ENCODE measurements around the gene TPPP2. TPM values are rescaled to one million over a fixed set of nuclear protein-coding genes. Genes with fewer than 3 reads are reported as not detected.

Gene TPPP2
- total and polyA plus RNA-seq, 2 of the 4 experiments (the other 2 are of a cell fraction): not detected

DNA sequence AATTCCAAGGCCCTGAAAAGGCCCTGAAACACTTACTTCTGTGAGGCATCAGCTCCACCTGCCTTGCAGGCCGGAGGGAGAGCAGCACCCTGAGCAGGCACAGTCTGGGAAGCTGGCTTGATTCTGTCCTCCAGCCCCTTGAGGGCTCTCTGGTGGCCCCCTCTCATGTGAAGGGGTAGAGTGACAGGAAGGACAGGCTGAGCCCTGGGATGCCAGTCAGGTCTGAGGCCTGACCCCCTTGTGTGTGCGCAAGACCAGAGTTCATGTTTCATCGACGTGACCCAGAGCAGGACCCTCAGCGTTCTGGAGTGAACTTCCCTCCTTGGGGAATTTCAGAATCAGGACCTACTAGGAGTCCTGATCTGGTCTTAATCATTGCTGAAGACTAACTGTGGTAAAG lies 28.9 kb downstream of the TPPP2 start:
- CTCF ChIA-PET: interaction anchor here (0.7 kb wide), 1 partner anchor 20 kb away, joined by 5 read pairs; no protein-coding TSS in a partner anchor
- dilution Hi-C loops (cut with HindIII; ENCODE audit: low sequenced_read_pairs, unreplicated experiment) (no loop called here), intact Hi-C loops (cut with micrococcal nuclease) (no loop called here), in situ Hi-C loops (cut with MboI; ENCODE audit: low sequenced_read_pairs) (no loop called here)
- Histone ChIP-seq H4K91ac (ENCODE audit: insufficient read depth, low read depth, low read length) (no peak overlapping the region), H2BK5ac (ENCODE audit: low read depth, low read length, poor library complexity, severe bottlenecking) (no peak overlapping the region), H2BK120ac (ENCODE audit: low read depth, low read length) (no peak overlapping the region), H3K4ac (ENCODE audit: low read depth, low read length) (no peak overlapping the region), H3K23ac (ENCODE audit: low read depth, low read length) (no peak overlapping the region), H2AK9ac (replicated peaks; ENCODE audit: low read depth, low read length, poor library complexity) (no peak overlapping the region), H4K8ac (ENCODE audit: low read depth in 2 of 2, low read length in 2 of 2) (no peak overlapping the region), H3K4me2 (ENCODE audit: low read depth, low read length) (no peak overlapping the region), H3K9me1 (ENCODE audit: insufficient read depth, low read length) (peaks cover 5% of the 10 kb centered on the region; the same call in 1 of the 2 replicates), H3K9ac (ENCODE audit: low read depth, low read length) (no peak overlapping the region), H2AK5ac (ENCODE audit: low read depth, low read length) (no peak overlapping the region), H3K4me1 (ENCODE audit: control insufficient read depth, insufficient read depth, low read length) (no peaks in the 10 kb centered on the region), H4K20me1 (ENCODE audit: insufficient read depth, low read length) (no peaks in the 10 kb centered on the region), H2BK15ac (ENCODE audit: low read depth, low read length) (no peak overlapping the region), H3K18ac (ENCODE audit: low read depth, low read length) (no peak overlapping the region), H3K79me1 (ENCODE audit: low read depth in 1 of 2, low read length in 2 of 2) (no peaks in the 10 kb centered on the region), H3K27ac (ENCODE audit: insufficient read depth, low read length) (no peak overlapping the region), H3K36me3 (ENCODE audit: control insufficient read depth, insufficient read depth, low read length) (no peaks in the 10 kb centered on the region), H3K4me3 (ENCODE audit: insufficient read depth, low read depth, low read length) (no peak overlapping the region), H3K9me3 (ENCODE audit: control insufficient read depth, insufficient read depth, low read length) (no peaks in the 10 kb centered on the region), H3K27me3 (ENCODE audit: control insufficient read depth, insufficient read depth, low read length) (no peaks in the 10 kb centered on the region), H3K14ac (replicated peaks; ENCODE audit: low read depth, low read length) (no peak overlapping the region), H4K5ac (ENCODE audit: low read depth, low read length) (no peak overlapping the region), H3K56ac (ENCODE audit: extremely low read depth, insufficient read depth, low read length) (no peak overlapping the region), H2AFZ (replicated peaks; ENCODE audit: low read length, poor library complexity) (no peak overlapping the region), H2BK20ac (ENCODE audit: low read depth, low read length) (no peak overlapping the region)
- POLR2A ChIA-PET (ENCODE audit: unreplicated experiment): no interaction called here
- DNase-seq (no peak), ATAC-seq (ENCODE audit: low read depth) (no peak)
- BruUV-seq (replicated peaks): no TSS peak
- no peak for TF ChIP-seq POLR2A (IDR thresholded peaks at IDR 0.05; ENCODE audit: low read depth, low read length)
- TF ChIP-seq BHLHE40 (IDR thresholded peaks at IDR 0.05; ENCODE audit: low read depth, low read length): no peak
- TF ChIP-seq, protein P1, sequence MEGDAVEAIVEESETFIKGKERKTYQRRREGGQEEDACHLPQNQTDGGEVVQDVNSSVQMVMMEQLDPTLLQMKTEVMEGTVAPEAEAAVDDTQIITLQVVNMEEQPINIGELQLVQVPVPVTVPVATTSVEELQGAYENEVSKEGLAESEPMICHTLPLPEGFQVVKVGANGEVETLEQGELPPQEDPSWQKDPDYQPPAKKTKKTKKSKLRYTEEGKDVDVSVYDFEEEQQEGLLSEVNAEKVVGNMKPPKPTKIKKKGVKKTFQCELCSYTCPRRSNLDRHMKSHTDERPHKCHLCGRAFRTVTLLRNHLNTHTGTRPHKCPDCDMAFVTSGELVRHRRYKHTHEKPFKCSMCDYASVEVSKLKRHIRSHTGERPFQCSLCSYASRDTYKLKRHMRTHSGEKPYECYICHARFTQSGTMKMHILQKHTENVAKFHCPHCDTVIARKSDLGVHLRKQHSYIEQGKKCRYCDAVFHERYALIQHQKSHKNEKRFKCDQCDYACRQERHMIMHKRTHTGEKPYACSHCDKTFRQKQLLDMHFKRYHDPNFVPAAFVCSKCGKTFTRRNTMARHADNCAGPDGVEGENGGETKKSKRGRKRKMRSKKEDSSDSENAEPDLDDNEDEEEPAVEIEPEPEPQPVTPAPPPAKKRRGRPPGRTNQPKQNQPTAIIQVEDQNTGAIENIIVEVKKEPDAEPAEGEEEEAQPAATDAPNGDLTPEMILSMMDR (conservative IDR thresholded peaks at IDR 0.05; ENCODE audit: low read depth, low read length): no peak
- no peak for TF ChIP-seq RCOR1 (IDR thresholded peaks at IDR 0.05; ENCODE audit: insufficient replicate concordance, low read length)
- TF ChIP-seq SMC3 (IDR thresholded peaks at IDR 0.05; ENCODE audit: low read depth, low read length): no peak
- TF ChIP-seq RFX5 (IDR thresholded peaks at IDR 0.05; ENCODE audit: low read depth, low read length): no peak
- TF ChIP-seq, protein P2, sequence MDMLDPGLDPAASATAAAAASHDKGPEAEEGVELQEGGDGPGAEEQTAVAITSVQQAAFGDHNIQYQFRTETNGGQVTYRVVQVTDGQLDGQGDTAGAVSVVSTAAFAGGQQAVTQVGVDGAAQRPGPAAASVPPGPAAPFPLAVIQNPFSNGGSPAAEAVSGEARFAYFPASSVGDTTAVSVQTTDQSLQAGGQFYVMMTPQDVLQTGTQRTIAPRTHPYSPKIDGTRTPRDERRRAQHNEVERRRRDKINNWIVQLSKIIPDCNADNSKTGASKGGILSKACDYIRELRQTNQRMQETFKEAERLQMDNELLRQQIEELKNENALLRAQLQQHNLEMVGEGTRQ (IDR thresholded peaks at IDR 0.05; ENCODE audit: low read depth, low read length): no peak
- TF ChIP-seq MXI1 (IDR thresholded peaks at IDR 0.05; ENCODE audit: borderline replicate concordance, low read depth, low read length): no peak
- TF ChIP-seq MAFK (IDR thresholded peaks at IDR 0.05; ENCODE audit: low read depth, low read length): no peak
- no peak for TF ChIP-seq NFE2L2 (IDR thresholded peaks at IDR 0.05; ENCODE audit: low read depth, low read length)
- no peak for TF ChIP-seq CEBPB (IDR thresholded peaks at IDR 0.05; ENCODE audit: low read depth, low read length)
- no peak for TF ChIP-seq MAZ (IDR thresholded peaks at IDR 0.05; ENCODE audit: borderline replicate concordance, low read depth, low read length)
- no peak for TF ChIP-seq CHD1 (IDR thresholded peaks at IDR 0.05; ENCODE audit: low read depth, low read length)
- TF ChIP-seq, protein P3, sequence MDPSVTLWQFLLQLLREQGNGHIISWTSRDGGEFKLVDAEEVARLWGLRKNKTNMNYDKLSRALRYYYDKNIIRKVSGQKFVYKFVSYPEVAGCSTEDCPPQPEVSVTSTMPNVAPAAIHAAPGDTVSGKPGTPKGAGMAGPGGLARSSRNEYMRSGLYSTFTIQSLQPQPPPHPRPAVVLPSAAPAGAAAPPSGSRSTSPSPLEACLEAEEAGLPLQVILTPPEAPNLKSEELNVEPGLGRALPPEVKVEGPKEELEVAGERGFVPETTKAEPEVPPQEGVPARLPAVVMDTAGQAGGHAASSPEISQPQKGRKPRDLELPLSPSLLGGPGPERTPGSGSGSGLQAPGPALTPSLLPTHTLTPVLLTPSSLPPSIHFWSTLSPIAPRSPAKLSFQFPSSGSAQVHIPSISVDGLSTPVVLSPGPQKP (IDR thresholded peaks at IDR 0.05; ENCODE audit: borderline replicate concordance, low read depth, low read length): no peak
- TF ChIP-seq FOS (IDR thresholded peaks at IDR 0.05; ENCODE audit: low read depth, low read length): no peak
- TF ChIP-seq RAD21 (IDR thresholded peaks at IDR 0.05; ENCODE audit: low read length): no peak
- whole genome bisulfite sequencing, 2 experiments (ENCODE audit: extremely low coverage in 2 of 2, insufficient read length in 1 of 2): no CpG with 5 or more reads among the region's 5 CpGs

Data from IMR-90 (cell line).